GM19193 (cell line): ENCODE data around the gene TAAR5.

ENCODE experiments used
- POLR2A ChIP-seq: IDR thresholded peaks from 4 replicates; pipeline ENCODE4 v1.6.1; 2011; ENCODE audit not compliant: insufficient read depth, insufficient read length; ENCODE audit errors: extremely low read depth

Gene TAAR5

DNA sequence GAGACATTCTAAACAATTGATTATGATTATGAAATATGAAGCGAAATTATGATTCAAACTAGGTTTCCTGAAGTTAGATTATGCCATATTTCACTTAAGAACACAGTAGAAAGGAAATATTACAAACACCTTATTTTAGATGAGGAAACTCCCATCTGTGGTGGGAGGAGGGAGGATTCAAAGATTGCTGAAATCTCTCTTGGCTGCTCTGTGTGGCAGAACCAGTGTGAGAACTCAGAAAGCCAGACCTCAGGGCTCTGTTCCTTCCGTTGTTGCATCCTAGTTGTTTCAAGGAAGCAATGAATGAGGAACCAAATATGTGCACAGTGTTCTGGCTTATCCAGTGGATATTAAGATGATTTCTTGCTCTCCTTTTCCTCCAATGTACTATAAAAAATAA lies 2.1 kb downstream of the TAAR5 start:
- TF ChIP-seq POLR2A, result no peak

GRCh38 chr6:132584698-132585097 lies 4.8 kb downstream of the TAAR5 start:
- no peak for TF ChIP-seq POLR2A

GRCh38 chr6:132571774-132572173 lies 17.8 kb downstream of the TAAR5 start:
- TF ChIP-seq POLR2A, result no peak

- TF ChIP-seq POLR2A, result no peak
These were observed 19.2 kb downstream of the TAAR5 start, which contains the start of gene TAAR6 for GRCh38 chr6:132570221-132570777. TAAR6 (plus strand) TSS chr6:132570322; CDS start chr6:132570322, 0 bp downstream.

GRCh38 chr6:132569170-132569569 lies 20.4 kb downstream of the TAAR5 start:
- no peak for TF ChIP-seq POLR2A

GRCh38 chr6:132568611-132569010 lies 20.9 kb downstream of the TAAR5 start:
- TF ChIP-seq POLR2A, result no peak

GRCh38 chr6:132567566-132567965 lies 22.0 kb downstream of the TAAR5 start:
- TF ChIP-seq POLR2A, result no peak

- TF ChIP-seq POLR2A, result no peak
These were observed 23.1 kb downstream of the TAAR5 start for GRCh38 chr6:132566404-132566803.

- no peak for TF ChIP-seq POLR2A
These were observed 37.2 kb downstream of the TAAR5 start, which contains the start of gene TAAR8 for GRCh38 chr6:132552372-132552771. TAAR8 (plus strand) TSS chr6:132552672; CDS start chr6:132552693, 21 bp downstream.

DNA sequence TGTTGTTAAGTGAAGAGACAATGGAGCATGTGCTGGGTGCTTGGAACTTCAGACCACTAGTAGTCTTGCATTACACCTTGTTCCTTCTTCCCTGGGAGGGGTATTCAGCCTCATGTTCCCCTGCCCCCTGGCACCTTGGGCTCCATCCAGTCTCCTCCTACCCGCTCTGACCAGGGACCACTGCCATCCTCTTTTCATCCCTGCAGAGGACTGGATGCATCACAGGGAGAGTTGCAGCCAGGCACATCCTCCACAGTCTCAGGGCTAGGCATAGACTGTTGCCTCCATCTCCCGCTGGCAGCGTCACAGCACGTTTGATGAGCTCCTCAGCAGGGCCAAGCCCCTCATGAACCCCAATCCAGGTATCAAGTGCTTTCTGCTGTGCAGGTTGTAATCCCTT lies 38.3 kb downstream of the TAAR5 start:
- no peak for TF ChIP-seq POLR2A

DNA sequence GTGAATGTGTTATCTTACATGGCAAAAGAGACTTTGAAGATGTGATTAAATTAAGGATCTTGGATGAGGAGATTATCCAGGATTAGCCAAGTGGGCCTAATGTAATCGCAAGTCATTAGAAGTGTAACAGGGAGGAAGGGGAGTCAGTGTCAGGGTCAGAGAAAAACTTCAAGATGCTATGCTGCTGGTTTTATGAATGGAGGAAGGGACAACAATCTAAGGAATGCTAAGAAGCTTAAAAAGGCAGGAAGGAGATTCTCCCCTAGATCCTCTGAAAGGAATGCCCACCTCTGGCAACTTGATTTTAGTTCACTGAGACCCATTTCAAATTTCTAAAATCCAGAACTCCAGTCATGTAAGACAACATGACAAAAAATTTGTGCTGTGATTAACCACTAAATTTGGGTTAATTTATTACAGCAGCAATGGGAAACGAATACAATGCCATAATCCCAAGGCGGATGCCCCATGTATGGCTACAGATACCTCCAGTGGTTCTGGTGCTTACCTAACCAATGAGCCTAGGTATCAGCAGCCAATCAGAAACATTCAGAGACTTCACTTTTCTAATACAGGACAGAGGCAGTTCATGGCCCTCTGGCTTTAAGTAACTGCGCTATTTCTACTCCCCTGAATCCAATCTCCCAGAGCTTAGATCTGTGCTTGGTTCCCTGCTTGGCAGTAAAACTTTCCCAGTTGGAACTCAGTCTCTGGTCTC lies 40.6 kb downstream of the TAAR5 start:
- TF ChIP-seq POLR2A, result no peak

GRCh38 chr6:132544826-132545225 lies 44.7 kb downstream of the TAAR5 start:
- no peak for TF ChIP-seq POLR2A
